SU-DHL-6 (cell line): ENCODE measurements around the gene NAT14.

Experiments used
- H2AFZ ChIP-seq: fragments of 200-600 bp; sonication (generic); 2 replicates; pipeline ENCODE4 v1.6.1; 2014; ENCODE audit warnings: low read depth, mild to moderate bottlenecking, moderate library complexity, mixed read lengths, antibody characterized with exemption, low read length; ENCODE audit not compliant: severe bottlenecking
- H3F3A ChIP-seq: fragments of 200-600 bp; shearing (Covaris generic); 2 replicates; pipeline ENCODE4 v1.6.0; 2016; ENCODE audit warnings: antibody characterized with exemption, mild to moderate bottlenecking; ENCODE audit not compliant: insufficient read depth
- H3K27ac ChIP-seq: fragments of 200-600 bp; sonication (generic); 2 replicates; pipeline ENCODE4 v1.5.1; 2016; ENCODE audit warnings: low read depth, mild to moderate bottlenecking, low read length, moderate library complexity, mixed read lengths
- H3K27me3 ChIP-seq: fragments of 200-600 bp; sonication (generic), shearing (Covaris generic); 2 replicates; pipeline ENCODE4 v1.6.0; 2014; ENCODE audit warnings: mild to moderate bottlenecking, low read length
- H3K36me3 ChIP-seq: fragments of 200-600 bp; sonication (generic); 2 replicates; pipeline ENCODE4 v1.6.1; 2014; ENCODE audit warnings: mild to moderate bottlenecking, low read length, mixed read lengths
- H3K4me2 ChIP-seq: fragments of 300-600, 200-600 bp; shearing (Covaris generic), sonication (generic); 2 replicates; pipeline ENCODE4 v1.6.0; 2014; ENCODE audit warnings: low read length, low read depth, mild to moderate bottlenecking; ENCODE audit not compliant: poor library complexity, severe bottlenecking
- H3K4me3 ChIP-seq: fragments of 200-600 bp; sonication (generic); 2 replicates; pipeline ENCODE4 v1.5.1; 2014; ENCODE audit warnings: antibody characterized with exemption, low read length, mild to moderate bottlenecking, mixed read lengths; ENCODE audit not compliant: insufficient read depth, poor library complexity, severe bottlenecking
- H3K79me2 ChIP-seq: fragments of 200-600 bp; sonication (generic); 2 replicates; pipeline ENCODE4 v1.6.1; 2014; ENCODE audit warnings: mild to moderate bottlenecking, low read length, moderate library complexity; ENCODE audit not compliant: insufficient read depth
- H3K9ac ChIP-seq: fragments of 200-600 bp; sonication (generic); 2 replicates; pipeline ENCODE4 v1.7.0; 2014; ENCODE audit warnings: mild to moderate bottlenecking, low read length
- H3K9me2 ChIP-seq: fragments of 200-600 bp; sonication (generic); replicated peaks from 2 replicates; pipeline ENCODE4 v1.6.1; 2014; ENCODE audit warnings: low read length; ENCODE audit not compliant: insufficient read depth
- H3K9me3 ChIP-seq: fragments of 200-600 bp; sonication (generic); 2 replicates; pipeline ENCODE4 v1.6.1; 2014; ENCODE audit warnings: low read length, mixed read lengths; ENCODE audit not compliant: insufficient read depth
- H4K20me1 ChIP-seq: fragments of 200-600 bp; sonication (generic); 2 replicates; pipeline ENCODE4 v1.6.1; 2014; ENCODE audit warnings: low read depth, mild to moderate bottlenecking, antibody characterized with exemption, low read length, moderate library complexity, mixed read lengths
- CTCF ChIP-seq: fragments of 200-600 bp; sonication (generic); IDR thresholded peaks from one replicate; pipeline ENCODE4 v1.5.1; 2017; ENCODE audit warnings: antibody characterized with exemption, mild to moderate bottlenecking, low read length, moderate library complexity; ENCODE audit not compliant: insufficient read depth, poor library complexity, severe bottlenecking
- EZH2phosphoT487 ChIP-seq: fragments of 200-600 bp; sonication (generic), shearing (Covaris generic); conservative IDR thresholded peaks from 2 replicates; pipeline ENCODE4 v1.6.1; 2018; ENCODE audit warnings: mild to moderate bottlenecking, antibody characterized with exemption, low read length, moderate library complexity, mixed read lengths

NAT14 gene

GRCh38 chr19:55467236-55468053, 17.5 kb upstream of the NAT14 start:
- Histone ChIP-seq H3K4me3 (no peak overlapping the region), H3K9me2 (no peaks in the 10 kb centered on the region), H3K27ac (no peak overlapping the region), H4K20me1 (no peaks in the 10 kb centered on the region), H3K9ac (no peak overlapping the region), H3K36me3 (no peaks in the 10 kb centered on the region), H3K9me3 (no peaks in the 10 kb centered on the region), H3F3A (no peaks in the 10 kb centered on the region), H3K79me2 (no peaks in the 10 kb centered on the region), H3K27me3 (no peaks in the 10 kb centered on the region), H3K4me2 (no peak overlapping the region), H2AFZ (peak overlapping the region; percentile 15)
- TF ChIP-seq EZH2phosphoT487 (no peak), CTCF (peak; percentile 96)

GRCh38 chr19:55468054-55468393, 17.0 kb upstream of the NAT14 start:
- Histone ChIP-seq H3K4me2 (no peak overlapping the region), H3K27me3 (no peaks in the 10 kb centered on the region), H3K9me2 (no peaks in the 10 kb centered on the region), H2AFZ (peak overlapping the region; percentile 15), H3K9ac (no peak overlapping the region), H4K20me1 (no peaks in the 10 kb centered on the region), H3K9me3 (no peaks in the 10 kb centered on the region), H3F3A (no peaks in the 10 kb centered on the region), H3K4me3 (no peak overlapping the region), H3K79me2 (no peaks in the 10 kb centered on the region), H3K27ac (no peak overlapping the region), H3K36me3 (no peaks in the 10 kb centered on the region)
- TF ChIP-seq EZH2phosphoT487 = no peak
- no peak for TF ChIP-seq CTCF

GRCh38 chr19:55471266-55471665, 13.7 kb upstream of the NAT14 start:
- Histone ChIP-seq H3K9me3 (no peaks in the 10 kb centered on the region), H3K9ac (no peak overlapping the region), H3K27ac (no peak overlapping the region), H3F3A (no peaks in the 10 kb centered on the region), H2AFZ (no peak overlapping the region), H3K9me2 (no peaks in the 10 kb centered on the region), H3K4me2 (no peak overlapping the region), H4K20me1 (no peaks in the 10 kb centered on the region), H3K4me3 (no peak overlapping the region), H3K79me2 (no peaks in the 10 kb centered on the region), H3K36me3 (no peaks in the 10 kb centered on the region), H3K27me3 (no peaks in the 10 kb centered on the region)
- no peak for TF ChIP-seq CTCF
- no peak for TF ChIP-seq EZH2phosphoT487
